HepG2 (cell line): ENCODE data around the gene SRRM3. TPM values are rescaled to one million over a fixed set of nuclear protein-coding genes. Genes with fewer than 3 reads are reported as not detected.

Source experiments
- ATAC-seq: fragments of 200-7000 bp; cut with Tn5 transposase; 3 replicates; pipeline ENCODE4 v1.9.1; 2020; ENCODE audit warnings: mild to moderate bottlenecking, moderate library complexity
- BruUV-seq: library from RNA; stranded (reverse); fragments of 400-500 nt; replicated peaks from 2 replicates; lab custom pipeline; 2021; lab: Mats Ljungman, UMichigan
- CTCF ChIA-PET: fragments of 300-600 bp; formaldehyde crosslinking; extraction: SDS; loops from one replicate; lab custom pipeline; 2021; ENCODE audit warnings: low total read pairs, inconsistent platforms, low intra/inter-chr PET ratio; lab: Yijun Ruan, JAX
- POLR2A ChIA-PET: fragments of 350-600 bp; sonication (Branson Sonifier 250); formaldehyde crosslinking; loops from one replicate; lab custom pipeline; 2020; ENCODE audit warnings: antibody characterized with exemption, inconsistent platforms; lab: Yijun Ruan, JAX
- DNase-seq: peaks from one replicate; pipeline ENCODE4 v3.0.0-alpha.2; 2015; ENCODE audit warnings: low spot score
- FAIRE-seq: peaks from 3 replicates; lab custom pipeline; 2011; peaks lifted over from hg19 to GRCh38; lab: Jason Lieb, UNC
- H2AFZ ChIP-seq: one replicate; pipeline ENCODE4 v1.6.1; 2011; ENCODE audit warnings: low read length, inconsistent platforms
- H3K27ac ChIP-seq: fragments of 300-600 bp; 3 replicates; pipeline ENCODE4 v1.8.0; 2011; ENCODE audit warnings: mixed run types, mild to moderate bottlenecking, mixed read lengths, low read length, inconsistent platforms; ENCODE audit not compliant: insufficient read depth; ENCODE audit errors: extremely low read length
- H3K27me3 ChIP-seq, 2 experiments: fragments of 200-600 bp in 1 of 2; 2 replicates in 1 of 2; 3 replicates in 1 of 2; pipeline versions ENCODE4 v1.6.0 to v1.8.0; 2011; ENCODE audit warnings: low read length in 2 of 2, mild to moderate bottlenecking in 2 of 2, moderate library complexity in 2 of 2, inconsistent platforms in 1 of 2; ENCODE audit not compliant: insufficient read depth in 2 of 2, control insufficient read depth in 1 of 2
- H3K36me3 ChIP-seq, 2 experiments: fragments of 200-600 bp in 1 of 2; replicated peaks in 1 of 2; 2 replicates in 1 of 2; 3 replicates in 1 of 2; pipeline versions ENCODE4 v1.5.1 to v1.8.0; 2011; ENCODE audit warnings: low read length in 2 of 2, inconsistent platforms in 1 of 2; ENCODE audit not compliant: insufficient read depth in 2 of 2, control insufficient read depth in 1 of 2
- H3K4me1 ChIP-seq: 2 replicates; pipeline ENCODE4 v1.5.1; 2012; ENCODE audit warnings: low read length, inconsistent platforms; ENCODE audit not compliant: insufficient read depth
- H3K4me2 ChIP-seq: 2 replicates; pipeline ENCODE4 v1.6.0; 2011; ENCODE audit warnings: low read depth, low read length, inconsistent platforms
- H3K4me3 ChIP-seq, 3 experiments: fragments of 200-600 bp in 1 of 3; sonication (generic), shearing (Covaris generic) in 1 of 3; replicated peaks in 1 of 3; 2 replicates each; pipeline ENCODE4 v1.5.1; 2011 to 2016; ENCODE audit warnings: low read length in 3 of 3, inconsistent platforms in 2 of 3, low read depth in 2 of 3, mild to moderate bottlenecking in 2 of 3, control low read depth in 1 of 3, mixed read lengths in 1 of 3; ENCODE audit not compliant: insufficient read depth in 1 of 3
- H3K79me2 ChIP-seq: one replicate; pipeline ENCODE4 v1.6.1; 2011; ENCODE audit warnings: low read length, inconsistent platforms; ENCODE audit not compliant: insufficient read depth
- H3K9ac ChIP-seq: 2 replicates; pipeline ENCODE4 v1.6.0; 2011; ENCODE audit warnings: mild to moderate bottlenecking, low read depth, low read length, inconsistent platforms; ENCODE audit not compliant: insufficient read depth
- H3K9me3 ChIP-seq: 2 replicates; pipeline ENCODE4 v1.5.1; 2012; ENCODE audit warnings: mild to moderate bottlenecking, low read length
- H4K20me1 ChIP-seq: 2 replicates; pipeline ENCODE4 v1.6.0; 2011; ENCODE audit warnings: inconsistent platforms, mild to moderate bottlenecking, low read length, moderate library complexity; ENCODE audit not compliant: insufficient read depth
- NFYB ChIP-seq: sonication (generic); formaldehyde crosslinking; IDR thresholded peaks from 2 replicates; pipeline ENCODE4 v1.4.0; 2020; ENCODE audit warnings: missing genetic modification reagents
- NFYC ChIP-seq: IDR thresholded peaks from 2 replicates; pipeline ENCODE4 v1.6.1; 2016; ENCODE audit warnings: missing genetic modification reagents, missing compliant biosample characterization
- REPIN1 ChIP-seq: sonication (generic); formaldehyde crosslinking; IDR thresholded peaks from 2 replicates; pipeline ENCODE4 v1.8.0; 2022; ENCODE audit warnings: missing genetic modification reagents, low read depth, mild to moderate bottlenecking, borderline replicate concordance
- TCF7L2 ChIP-seq: IDR thresholded peaks from 2 replicates; pipeline ENCODE4 v1.6.1; 2011; ENCODE audit warnings: mild to moderate bottlenecking, low read depth, low read length, moderate library complexity
- YEATS4 ChIP-seq: sonication (generic); formaldehyde crosslinking; IDR thresholded peaks from 2 replicates; pipeline ENCODE4 v1.4.0; 2020; ENCODE audit warnings: missing genetic modification reagents, borderline replicate concordance
- ZNF780A ChIP-seq: sonication (generic); formaldehyde crosslinking; IDR thresholded peaks from 2 replicates; pipeline ENCODE4 v1.8.0; 2022; ENCODE audit warnings: mild to moderate bottlenecking, missing genetic modification reagents, moderate library complexity
- WGBS: methylation state at CpG from one replicate; pipeline ENCODE4 v1.1.6; 2017; ENCODE audit warnings: low lambda C conversion rate; 5-methylcytosine and 5-hydroxymethylcytosine counted together
- in situ Hi-C: cut with HindIII; loops from 2 replicates; pipeline ENCODE4 v1.10.0; 2017; ENCODE audit warnings: low pct_unique_long_range_greater_than_20kb; ENCODE audit not compliant: extremely low pct_ligation_motif_present
- intact Hi-C: fragments of 100-400 bp; cut with micrococcal nuclease; formaldehyde crosslinking; loops from one replicate; pipeline ENCODE4 v1.10.0; 2022; ENCODE audit not compliant: unreplicated experiment
- polyA plus RNA-seq, 8 experiments: library from polyadenylated mRNA; depleted of rRNA in 3 of 8; stranded (reverse) in 7 of 8; unstranded in 1 of 8; fragments of >200 nt; fragmentation: Illumina TruSeq in 4 of 8; extraction: Trizol in 4 of 8; gene quantifications; 2 replicates each; pipeline versions ENCODE4 v1.2.1 to v1.2.3, GENCODE V29; 2011 to 2016; ENCODE audit warnings: low read depth in 4 of 8, missing spikeins in 1 of 8, mixed read lengths in 1 of 8; ENCODE audit not compliant: insufficient read depth in 1 of 8
- total RNA-seq, 5 experiments: library from RNA; depleted of rRNA; stranded (reverse); fragments of >200 nt; fragmentation: Illumina TruSeq; extraction: Trizol; gene quantifications; 2 replicates each; pipeline ENCODE4 v1.2.3, GENCODE V29; 2016; ENCODE audit warnings: low read depth in 1 of 5
- TF ChIP-seq, protein P1 (sequence below): sonication (generic); formaldehyde crosslinking; IDR thresholded peaks from 2 replicates; pipeline ENCODE4 v1.9.0; 2021; ENCODE audit warnings: missing genetic modification reagents, borderline replicate concordance

Gene SRRM3
- total and polyA plus RNA-seq, 2 of the 13 experiments (the other 11 are each of a cell fraction or from before 2014, with no cell fraction given): 0.13 to 0.54 TPM

GRCh38 chr7:76278540-76278939 lies 76.8 kb downstream of the SRRM3 start:
- in situ Hi-C loops: no loop called here
- ATAC-seq (peak; percentile 43), FAIRE-seq (no peak), DNase-seq (no peak)
- POLR2A ChIA-PET: no interaction called here
- intact Hi-C loops: no loop called here
- no peaks in the 10 kb centered on the region for H3K36me3 ChIP-seq
- TF ChIP-seq NFYB (peak; percentile 51), NFYC (CRISPR knock-in tag) (peak; percentile 57; the same call in 1 of the 2 replicates), ZNF780A (no peak)
- H3K27ac ChIP-seq: no peak overlapping the region
- no TSS peak for BruUV-seq
- no peak overlapping the region for H3K9ac ChIP-seq
- CTCF ChIA-PET: no interaction called here
- H3K4me1 ChIP-seq: peaks cover 12% of the 10 kb centered on the region
- no CpG with 5 or more reads among the region's 1 CpG for WGBS
- H3K9me3 ChIP-seq: no peaks in the 10 kb centered on the region
- H3K27me3 ChIP-seq: peaks cover 11 to 61% of the 10 kb centered on the region in 2 experiments
- H4K20me1 ChIP-seq: no peaks in the 10 kb centered on the region
- no peak overlapping the region for H2AFZ ChIP-seq
- H3K4me2 ChIP-seq: no peak overlapping the region
- H3K79me2 ChIP-seq: no peaks in the 10 kb centered on the region
- no peak overlapping the region for H3K4me3 ChIP-seq

- Histone ChIP-seq H3K4me1 (peaks cover 12% of the 10 kb centered on the region), H3K9me3 (no peaks in the 10 kb centered on the region), H3K9ac (no peak overlapping the region), H3K27me3 (peaks cover 11 to 63% of the 10 kb centered on the region in 2 experiments), H3K4me3 (no peak overlapping the region), H3K27ac (no peak overlapping the region), H4K20me1 (no peaks in the 10 kb centered on the region), H3K36me3 (no peaks in the 10 kb centered on the region)
- in situ Hi-C loops: loop anchor here (5.0 kb wide), 1 partner anchor 37 kb away; no protein-coding TSS in a partner anchor
- DNase-seq (no peak), FAIRE-seq (no peak)
- WGBS: 35% methylated on average over 24 of the region's 25 CpGs
- no TSS peak for BruUV-seq
- no peak for TF ChIP-seq TCF7L2
- no peak for TF ChIP-seq REPIN1 (CRISPR knock-in tag)
- no peak for TF ChIP-seq YEATS4 (CRISPR knock-in tag)
- TF ChIP-seq, protein P1, sequence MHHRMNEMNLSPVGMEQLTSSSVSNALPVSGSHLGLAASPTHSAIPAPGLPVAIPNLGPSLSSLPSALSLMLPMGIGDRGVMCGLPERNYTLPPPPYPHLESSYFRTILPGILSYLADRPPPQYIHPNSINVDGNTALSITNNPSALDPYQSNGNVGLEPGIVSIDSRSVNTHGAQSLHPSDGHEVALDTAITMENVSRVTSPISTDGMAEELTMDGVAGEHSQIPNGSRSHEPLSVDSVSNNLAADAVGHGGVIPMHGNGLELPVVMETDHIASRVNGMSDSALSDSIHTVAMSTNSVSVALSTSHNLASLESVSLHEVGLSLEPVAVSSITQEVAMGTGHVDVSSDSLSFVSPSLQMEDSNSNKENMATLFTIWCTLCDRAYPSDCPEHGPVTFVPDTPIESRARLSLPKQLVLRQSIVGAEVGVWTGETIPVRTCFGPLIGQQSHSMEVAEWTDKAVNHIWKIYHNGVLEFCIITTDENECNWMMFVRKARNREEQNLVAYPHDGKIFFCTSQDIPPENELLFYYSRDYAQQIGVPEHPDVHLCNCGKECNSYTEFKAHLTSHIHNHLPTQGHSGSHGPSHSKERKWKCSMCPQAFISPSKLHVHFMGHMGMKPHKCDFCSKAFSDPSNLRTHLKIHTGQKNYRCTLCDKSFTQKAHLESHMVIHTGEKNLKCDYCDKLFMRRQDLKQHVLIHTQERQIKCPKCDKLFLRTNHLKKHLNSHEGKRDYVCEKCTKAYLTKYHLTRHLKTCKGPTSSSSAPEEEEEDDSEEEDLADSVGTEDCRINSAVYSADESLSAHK (CRISPR knock-in tag): no peak
- TF ChIP-seq, all 625 proteins: peak for 0
- intact Hi-C loops: no loop called here
- POLR2A ChIA-PET: interaction anchor here (0.6 kb wide), 1 partner anchor 23 kb away, joined by 3 read pairs; no protein-coding TSS in a partner anchor
- no peak overlapping the region for H2AFZ ChIP-seq
- CTCF ChIA-PET: interaction anchor here (0.7 to 1.0 kb wide), 2 partner anchors 34 to 68 kb away, joined by 3 read pairs; no protein-coding TSS in a partner anchor
- H3K79me2 ChIP-seq: no peaks in the 10 kb centered on the region
- no peak for ATAC-seq
- H3K4me2 ChIP-seq: no peak overlapping the region
Measured at GRCh38 chr7:76280408-76280807, 78.7 kb downstream of the SRRM3 start.
